HEK293 (cell line): ENCODE measurements around the gene GRAMD1B.

ENCODE experiments used
- CTCF ChIA-PET: fragments of 350-600 bp; formaldehyde crosslinking; extraction: SDS; loops from one replicate; lab custom pipeline; 2021; ENCODE audit warnings: antibody characterized with exemption; lab: Yijun Ruan, JAX
- POLR2A ChIA-PET: fragments of 300-600 bp; formaldehyde crosslinking; extraction: SDS; loops from one replicate; lab custom pipeline; 2020; ENCODE audit warnings: antibody characterized with exemption, inconsistent platforms; lab: Yijun Ruan, JAX
- H3K27ac ChIP-seq: fragments of 200-500 bp; sonication (Bioruptor generic); 2 replicates; pipeline ENCODE4 v1.5.1; 2014; ENCODE audit warnings: low read depth, low read length, control low read depth, inconsistent platforms; ENCODE audit errors: extremely low read depth
- H3K36me3 ChIP-seq, 2 experiments: fragments of 200-500 bp in 1 of 2; sonication (Bioruptor generic) in 1 of 2; 1 replicate in 1 of 2; 2 replicates in 1 of 2; pipeline ENCODE4 v1.5.1; 2014 to 2017; ENCODE audit warnings: inconsistent platforms in 2 of 2, low read length in 2 of 2; ENCODE audit not compliant: control insufficient read depth in 2 of 2, insufficient read depth in 1 of 2
- H3K4me1 ChIP-seq: fragments of 200-500 bp; sonication (Bioruptor generic); 2 replicates; pipeline ENCODE4 v1.5.1; 2014; ENCODE audit warnings: mild to moderate bottlenecking, low read length, inconsistent platforms; ENCODE audit not compliant: control insufficient read depth, insufficient read depth
- H3K4me3 ChIP-seq: 2 replicates; pipeline ENCODE4 v1.5.1; 2011; ENCODE audit warnings: low read depth, mild to moderate bottlenecking, control low read depth, low read length, moderate library complexity
- H3K9me3 ChIP-seq: fragments of 200-500 bp; sonication (Bioruptor generic); 2 replicates; pipeline ENCODE4 v1.5.1; 2014; ENCODE audit warnings: low read depth, low read length, inconsistent platforms; ENCODE audit not compliant: control insufficient read depth, insufficient read depth
- BCL6B ChIP-seq: fragments of 450-650 bp; formaldehyde crosslinking; IDR thresholded peaks from 2 replicates; pipeline ENCODE4 v1.5.1; 2017; ENCODE audit warnings: missing biosample characterization, missing genetic modification characterization
- PRDM2 ChIP-seq: fragments of 450-650 bp; formaldehyde crosslinking; IDR thresholded peaks from 2 replicates; pipeline ENCODE4 v1.5.1; 2016; ENCODE audit warnings: missing biosample characterization, missing genetic modification characterization, borderline replicate concordance
- SP3 ChIP-seq: fragments of 450-650 bp; formaldehyde crosslinking; IDR thresholded peaks from 2 replicates; pipeline ENCODE4 v1.5.1; 2016; ENCODE audit warnings: missing biosample characterization, missing genetic modification characterization
- YY2 ChIP-seq: fragments of 450-650 bp; formaldehyde crosslinking; IDR thresholded peaks from 2 replicates; pipeline ENCODE4 v1.5.1; 2016; ENCODE audit warnings: missing biosample characterization, missing genetic modification characterization
- ZBTB11 ChIP-seq: fragments of 450-650 bp; formaldehyde crosslinking; conservative IDR thresholded peaks from 2 replicates; pipeline ENCODE4 v1.5.1; 2016; ENCODE audit warnings: low read depth, missing biosample characterization, missing genetic modification characterization
- ZNF350 ChIP-seq: fragments of 450-650 bp; formaldehyde crosslinking; IDR thresholded peaks from 2 replicates; pipeline ENCODE4 v1.5.0; 2017; ENCODE audit warnings: missing biosample characterization, mild to moderate bottlenecking, missing genetic modification characterization
- ZNF624 ChIP-seq: fragments of 450-650 bp; formaldehyde crosslinking; IDR thresholded peaks from 2 replicates; pipeline ENCODE4 v1.5.1; 2017; ENCODE audit warnings: missing biosample characterization, missing genetic modification characterization
- ZNF843 ChIP-seq: fragments of 450-650 bp; formaldehyde crosslinking; IDR thresholded peaks from 2 replicates; pipeline ENCODE4 v1.5.1; 2016; ENCODE audit warnings: missing biosample characterization, missing genetic modification characterization
- ZSCAN23 ChIP-seq: fragments of 450-650 bp; formaldehyde crosslinking; IDR thresholded peaks from 2 replicates; pipeline ENCODE4 v1.5.1; 2016; ENCODE audit warnings: missing biosample characterization, missing genetic modification characterization
- TF ChIP-seq, protein P1 (sequence below): fragments of 450-650 bp; formaldehyde crosslinking; conservative IDR thresholded peaks from 2 replicates; pipeline ENCODE4 v1.5.1; 2016; ENCODE audit warnings: low read depth, missing biosample characterization, missing genetic modification characterization
- TF ChIP-seq, protein P2 (sequence below): fragments of 450-650 bp; formaldehyde crosslinking; IDR thresholded peaks from 2 replicates; pipeline ENCODE4 v1.5.1; 2016; ENCODE audit warnings: missing biosample characterization, missing genetic modification characterization

GRAMD1B gene

GRCh38 chr11:123588117-123588863, 158.2 kb downstream of the GRAMD1B start:
- Histone ChIP-seq H3K27ac (no peak overlapping the region), H3K36me3 (peaks cover 0 to 7% of the 10 kb centered on the region in 2 experiments; a peak in 1 of 3 replicates), H3K4me3 (no peak overlapping the region), H3K4me1 (no peaks in the 10 kb centered on the region), H3K9me3 (no peaks in the 10 kb centered on the region)
- ChIA-PET POLR2A (no interaction called here), CTCF (interaction anchor here (0.6 to 1.2 kb wide), 2 partner anchors 8 to 180 kb away, joined by 3 read pairs; no protein-coding TSS in a partner anchor)
- TF ChIP-seq, protein P1, sequence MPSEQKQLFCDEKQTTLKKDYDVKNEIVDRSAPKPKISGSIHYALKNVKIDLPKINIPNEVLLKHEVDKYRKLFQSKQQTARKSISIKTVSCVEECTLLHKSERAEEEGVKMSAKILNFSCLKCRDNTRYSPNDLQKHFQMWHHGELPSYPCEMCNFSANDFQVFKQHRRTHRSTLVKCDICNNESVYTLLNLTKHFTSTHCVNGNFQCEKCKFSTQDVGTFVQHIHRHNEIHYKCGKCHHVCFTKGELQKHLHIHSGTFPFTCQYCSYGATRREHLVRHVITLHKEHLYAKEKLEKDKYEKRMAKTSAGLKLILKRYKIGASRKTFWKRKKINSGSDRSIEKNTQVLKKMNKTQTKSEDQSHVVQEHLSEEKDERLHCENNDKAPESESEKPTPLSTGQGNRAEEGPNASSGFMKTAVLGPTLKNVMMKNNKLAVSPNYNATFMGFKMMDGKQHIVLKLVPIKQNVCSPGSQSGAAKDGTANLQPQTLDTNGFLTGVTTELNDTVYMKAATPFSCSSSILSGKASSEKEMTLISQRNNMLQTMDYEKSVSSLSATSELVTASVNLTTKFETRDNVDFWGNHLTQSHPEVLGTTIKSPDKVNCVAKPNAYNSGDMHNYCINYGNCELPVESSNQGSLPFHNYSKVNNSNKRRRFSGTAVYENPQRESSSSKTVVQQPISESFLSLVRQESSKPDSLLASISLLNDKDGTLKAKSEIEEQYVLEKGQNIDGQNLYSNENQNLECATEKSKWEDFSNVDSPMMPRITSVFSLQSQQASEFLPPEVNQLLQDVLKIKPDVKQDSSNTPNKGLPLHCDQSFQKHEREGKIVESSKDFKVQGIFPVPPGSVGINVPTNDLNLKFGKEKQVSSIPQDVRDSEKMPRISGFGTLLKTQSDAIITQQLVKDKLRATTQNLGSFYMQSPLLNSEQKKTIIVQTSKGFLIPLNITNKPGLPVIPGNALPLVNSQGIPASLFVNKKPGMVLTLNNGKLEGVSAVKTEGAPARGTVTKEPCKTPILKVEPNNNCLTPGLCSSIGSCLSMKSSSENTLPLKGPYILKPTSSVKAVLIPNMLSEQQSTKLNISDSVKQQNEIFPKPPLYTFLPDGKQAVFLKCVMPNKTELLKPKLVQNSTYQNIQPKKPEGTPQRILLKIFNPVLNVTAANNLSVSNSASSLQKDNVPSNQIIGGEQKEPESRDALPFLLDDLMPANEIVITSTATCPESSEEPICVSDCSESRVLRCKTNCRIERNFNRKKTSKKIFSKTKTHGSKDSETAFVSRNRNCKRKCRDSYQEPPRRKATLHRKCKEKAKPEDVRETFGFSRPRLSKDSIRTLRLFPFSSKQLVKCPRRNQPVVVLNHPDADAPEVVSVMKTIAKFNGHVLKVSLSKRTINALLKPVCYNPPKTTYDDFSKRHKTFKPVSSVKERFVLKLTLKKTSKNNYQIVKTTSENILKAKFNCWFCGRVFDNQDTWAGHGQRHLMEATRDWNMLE (tag by site-specific recombination): no peak
- TF ChIP-seq ZNF350 (tag by site-specific recombination) (no peak), SP3 (tag by site-specific recombination) (no peak), ZSCAN23 (tag by site-specific recombination) (no peak), ZNF843 (tag by site-specific recombination) (no peak), BCL6B (tag by site-specific recombination) (no peak), ZNF624 (tag by site-specific recombination) (no peak), YY2 (tag by site-specific recombination) (no peak)
- TF ChIP-seq, protein P2, sequence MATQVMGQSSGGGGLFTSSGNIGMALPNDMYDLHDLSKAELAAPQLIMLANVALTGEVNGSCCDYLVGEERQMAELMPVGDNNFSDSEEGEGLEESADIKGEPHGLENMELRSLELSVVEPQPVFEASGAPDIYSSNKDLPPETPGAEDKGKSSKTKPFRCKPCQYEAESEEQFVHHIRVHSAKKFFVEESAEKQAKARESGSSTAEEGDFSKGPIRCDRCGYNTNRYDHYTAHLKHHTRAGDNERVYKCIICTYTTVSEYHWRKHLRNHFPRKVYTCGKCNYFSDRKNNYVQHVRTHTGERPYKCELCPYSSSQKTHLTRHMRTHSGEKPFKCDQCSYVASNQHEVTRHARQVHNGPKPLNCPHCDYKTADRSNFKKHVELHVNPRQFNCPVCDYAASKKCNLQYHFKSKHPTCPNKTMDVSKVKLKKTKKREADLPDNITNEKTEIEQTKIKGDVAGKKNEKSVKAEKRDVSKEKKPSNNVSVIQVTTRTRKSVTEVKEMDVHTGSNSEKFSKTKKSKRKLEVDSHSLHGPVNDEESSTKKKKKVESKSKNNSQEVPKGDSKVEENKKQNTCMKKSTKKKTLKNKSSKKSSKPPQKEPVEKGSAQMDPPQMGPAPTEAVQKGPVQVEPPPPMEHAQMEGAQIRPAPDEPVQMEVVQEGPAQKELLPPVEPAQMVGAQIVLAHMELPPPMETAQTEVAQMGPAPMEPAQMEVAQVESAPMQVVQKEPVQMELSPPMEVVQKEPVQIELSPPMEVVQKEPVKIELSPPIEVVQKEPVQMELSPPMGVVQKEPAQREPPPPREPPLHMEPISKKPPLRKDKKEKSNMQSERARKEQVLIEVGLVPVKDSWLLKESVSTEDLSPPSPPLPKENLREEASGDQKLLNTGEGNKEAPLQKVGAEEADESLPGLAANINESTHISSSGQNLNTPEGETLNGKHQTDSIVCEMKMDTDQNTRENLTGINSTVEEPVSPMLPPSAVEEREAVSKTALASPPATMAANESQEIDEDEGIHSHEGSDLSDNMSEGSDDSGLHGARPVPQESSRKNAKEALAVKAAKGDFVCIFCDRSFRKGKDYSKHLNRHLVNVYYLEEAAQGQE (tag by site-specific recombination): no peak

- ChIA-PET POLR2A (no interaction called here), CTCF (interaction anchor here (1.2 kb wide), 1 partner anchor 8 kb away, joined by 3 read pairs; no protein-coding TSS in a partner anchor)
- Histone ChIP-seq H3K27ac (no peak overlapping the region), H3K4me1 (no peaks in the 10 kb centered on the region), H3K4me3 (no peak overlapping the region), H3K9me3 (no peaks in the 10 kb centered on the region), H3K36me3 (peaks cover 0 to 7% of the 10 kb centered on the region in 2 experiments; a peak in 1 of 3 replicates)
- TF ChIP-seq PRDM2 (tag by site-specific recombination): no peak
- TF ChIP-seq ZBTB11 (tag by site-specific recombination): no peak
Measured at GRCh38 chr11:123588864-123589262, 158.8 kb downstream of the GRAMD1B start.
